ENCODE data around the gene TJAP1. TPM values are rescaled to one million over a fixed set of nuclear protein-coding genes. Genes with fewer than 3 reads are reported as not detected.

Gene TJAP1
- total and polyA plus RNA-seq, 2 of the 8 experiments (the other 6 are each of a cell fraction or from before 2014, with no cell fraction given) = 30.7 to 40.4 TPM

- no peak for TF ChIP-seq CHD7 (IDR thresholded peaks at IDR 0.05; ENCODE audit: insufficient replicate concordance, low read length)
- no peak for TF ChIP-seq CTBP2 (IDR thresholded peaks at IDR 0.05; ENCODE audit: borderline replicate concordance, insufficient read depth, insufficient read length, low read length)
- TF ChIP-seq KDM1A (IDR thresholded peaks at IDR 0.05; ENCODE audit: borderline replicate concordance, low read length) = no peak
- TF ChIP-seq JUN (IDR thresholded peaks at IDR 0.05; ENCODE audit: low read depth, low read length) = no peak
- TF ChIP-seq SUZ12 (IDR thresholded peaks at IDR 0.05; ENCODE audit: low read length) = no peak
- no peak for TF ChIP-seq SAP30 (IDR thresholded peaks at IDR 0.05; ENCODE audit: insufficient read depth, insufficient replicate concordance, low read length)
- TF ChIP-seq SIN3A (conservative IDR thresholded peaks at IDR 0.05 in 1 of 2, IDR thresholded peaks at IDR 0.05 in 1 of 2; ENCODE audit: low read depth in 1 of 2, low read length in 2 of 2) = no peak
- no peak for TF ChIP-seq HDAC2 (IDR thresholded peaks at IDR 0.05; ENCODE audit: borderline replicate concordance in 1 of 2, low read depth in 2 of 2, low read length in 2 of 2)
- TF ChIP-seq, protein P1, sequence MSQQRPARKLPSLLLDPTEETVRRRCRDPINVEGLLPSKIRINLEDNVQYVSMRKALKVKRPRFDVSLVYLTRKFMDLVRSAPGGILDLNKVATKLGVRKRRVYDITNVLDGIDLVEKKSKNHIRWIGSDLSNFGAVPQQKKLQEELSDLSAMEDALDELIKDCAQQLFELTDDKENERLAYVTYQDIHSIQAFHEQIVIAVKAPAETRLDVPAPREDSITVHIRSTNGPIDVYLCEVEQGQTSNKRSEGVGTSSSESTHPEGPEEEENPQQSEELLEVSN (IDR thresholded peaks at IDR 0.05) = no peak
- no peak for TF ChIP-seq POLR2AphosphoS5 (IDR thresholded peaks at IDR 0.05; ENCODE audit: low read depth, low read length)
These were observed 29.8 kb upstream of the TJAP1 start (continued) for GRCh38 chr6:43447604-43448003.

All from H1 (cell line).